ENCODE results near the gene CDHR5. TPM values are rescaled to one million over a fixed set of nuclear protein-coding genes. Genes with fewer than 3 reads are reported as not detected.

The CDHR5 gene
- total and polyA plus RNA-seq, 7 donors = 0.07 to 0.34 (median 0.20) TPM; not detected in 4

GRCh38 chr11:621838-622237 lies 2.9 kb downstream of the CDHR5 start:
- WGBS, 3 donors = 87 to 92% (median 90%) methylated on average over 24 to 27 of the region's 27 CpGs
- H3K9me3 ChIP-seq = no peaks in the 10 kb centered on the region
- TF ChIP-seq CTCF (IDR thresholded peaks at IDR 0.05) = no peak
- no peak for ATAC-seq
- H3K4me1 ChIP-seq = peaks cover 4% of the 10 kb centered on the region
- peaks cover 0 to 6% of the 10 kb centered on the region in 2 donors for H3K36me3 ChIP-seq (ENCODE audit: insufficient read depth in 1 of 2, low read depth in 1 of 2)
- intact Hi-C loops (cut with DNase I) = no loop called here
- peaks cover 0 to 2% (median 0%) of the 10 kb centered on the region in 3 donors for H3K27me3 ChIP-seq (ENCODE audit: insufficient read depth in 3 of 3, low read length in 2 of 3)
- no peak overlapping the region for H3K4me3 ChIP-seq
- no peak for DNase-seq
- H3K27ac ChIP-seq = no peak overlapping the region

GRCh38 chr11:620935-621814 lies 3.6 kb downstream of the CDHR5 start:
- DNase-seq = no peak
- no peaks in the 10 kb centered on the region for H3K27me3 ChIP-seq (ENCODE audit: insufficient read depth in 3 of 3, low read length in 2 of 3)
- H3K4me3 ChIP-seq = no peak overlapping the region
- no peak for TF ChIP-seq CTCF (IDR thresholded peaks at IDR 0.05)
- peaks cover 5% of the 10 kb centered on the region for H3K4me1 ChIP-seq
- no peak for ATAC-seq
- H3K9me3 ChIP-seq = no peaks in the 10 kb centered on the region
- WGBS, 3 donors = 69 to 78% (median 69%) methylated on average over 42 to 45 of the region's 45 CpGs
- H3K27ac ChIP-seq = no peak overlapping the region
- peaks cover 0 to 6% of the 10 kb centered on the region in 2 donors for H3K36me3 ChIP-seq (ENCODE audit: insufficient read depth in 1 of 2, low read depth in 1 of 2)
- intact Hi-C loops (cut with DNase I) = no loop called here

- TF ChIP-seq CTCF (IDR thresholded peaks at IDR 0.05) = no peak
- Histone ChIP-seq H3K4me1 (peaks cover 5% of the 10 kb centered on the region), H3K27ac (no peak overlapping the region), H3K4me3 (no peak overlapping the region), H3K27me3 (ENCODE audit: insufficient read depth in 3 of 3, low read length in 2 of 3) (no peaks in the 10 kb centered on the region), H3K36me3 (ENCODE audit: insufficient read depth in 1 of 2, low read depth in 1 of 2) (peaks cover 0 to 6% of the 10 kb centered on the region in 2 donors), H3K9me3 (no peaks in the 10 kb centered on the region)
- ATAC-seq (no peak), DNase-seq (no peak)
- intact Hi-C loops (cut with DNase I) = no loop called here
- WGBS, 3 donors = 95 to 98% (median 96%) methylated on average over 13 of the region's 13 CpGs
These were observed 4.6 kb downstream of the CDHR5 start for GRCh38 chr11:620201-620600.

- no peak for DNase-seq
- peaks cover 11% of the 10 kb centered on the region for H3K4me1 ChIP-seq
- H3K27me3 ChIP-seq (ENCODE audit: insufficient read depth in 3 of 3, low read length in 2 of 3) = no peaks in the 10 kb centered on the region
- H3K4me3 ChIP-seq = no peak overlapping the region
- TF ChIP-seq CTCF (IDR thresholded peaks at IDR 0.05) = no peak
- no peak overlapping the region for H3K27ac ChIP-seq
- peaks cover 0 to 8% of the 10 kb centered on the region in 2 donors for H3K36me3 ChIP-seq (ENCODE audit: insufficient read depth in 1 of 2, low read depth in 1 of 2)
- WGBS, 3 donors = 94 to 96% (median 95%) methylated on average over 17 to 22 of the region's 22 CpGs
- intact Hi-C loops (cut with DNase I) = no loop called here
- no peak for ATAC-seq
- H3K9me3 ChIP-seq = no peaks in the 10 kb centered on the region
These were observed 5.1 kb downstream of the CDHR5 start for GRCh38 chr11:619628-620050.

Measured in psoas muscle (tissue), 8 donors.